NCI-H2196 treated with DMSO at 0.1 percent for 48 hours (cell line): ENCODE results near the gene RAD52.

Experiments used
- DNase-seq: peaks from one replicate; lab custom pipeline; 2025; ENCODE audit not compliant: unreplicated experiment; lab: John Stamatoyannopoulos, UW

Gene RAD52

GRCh38 chr12:916240-916639, 33.3 kb downstream of the RAD52 start:
- DNase-seq, result no peak

GRCh38 chr12:915090-915489, 34.4 kb downstream of the RAD52 start:
- no peak for DNase-seq

- DNase-seq, result no peak
Observed at GRCh38 chr12:913919-914698, 35.4 kb downstream of the RAD52 start.

- no peak for DNase-seq
Observed at GRCh38 chr12:912466-913235, 36.8 kb downstream of the RAD52 start.

DNA sequence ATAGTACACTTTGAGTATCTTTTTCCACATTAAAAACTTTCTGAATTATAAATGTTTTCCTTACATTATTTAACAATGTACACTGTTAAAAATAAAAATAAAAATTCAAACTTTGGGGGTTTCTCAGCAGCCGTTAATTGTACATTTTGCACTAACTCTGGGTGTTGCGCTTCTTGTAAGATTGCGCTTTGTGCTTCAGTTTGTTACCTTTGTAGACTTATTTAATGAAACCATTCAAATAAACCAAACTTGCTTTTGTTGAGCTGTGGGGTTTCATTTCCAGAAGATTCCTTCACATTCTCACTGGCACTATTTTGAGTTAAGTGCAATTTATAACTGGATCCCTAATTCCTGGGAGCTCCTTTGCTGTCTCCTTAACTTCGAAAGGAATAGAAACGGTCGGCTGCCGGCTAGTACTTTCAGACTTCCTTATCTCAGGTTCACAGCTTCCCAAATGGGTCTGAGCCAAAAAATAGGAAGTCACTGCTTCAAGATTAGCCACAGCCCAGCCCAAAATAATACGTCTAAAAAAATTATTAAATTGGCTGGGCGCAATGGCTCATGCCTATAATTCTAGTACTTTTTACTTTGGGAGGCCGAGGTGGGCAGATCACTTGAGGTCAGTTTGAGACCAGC, 38.2 kb downstream of the RAD52 start:
- DNase-seq, result no peak

- no peak for DNase-seq
Observed at GRCh38 chr12:910416-910815, 39.1 kb downstream of the RAD52 start.

- DNase-seq, result no peak
Observed at GRCh38 chr12:909861-910260, 39.6 kb downstream of the RAD52 start.

DNA sequence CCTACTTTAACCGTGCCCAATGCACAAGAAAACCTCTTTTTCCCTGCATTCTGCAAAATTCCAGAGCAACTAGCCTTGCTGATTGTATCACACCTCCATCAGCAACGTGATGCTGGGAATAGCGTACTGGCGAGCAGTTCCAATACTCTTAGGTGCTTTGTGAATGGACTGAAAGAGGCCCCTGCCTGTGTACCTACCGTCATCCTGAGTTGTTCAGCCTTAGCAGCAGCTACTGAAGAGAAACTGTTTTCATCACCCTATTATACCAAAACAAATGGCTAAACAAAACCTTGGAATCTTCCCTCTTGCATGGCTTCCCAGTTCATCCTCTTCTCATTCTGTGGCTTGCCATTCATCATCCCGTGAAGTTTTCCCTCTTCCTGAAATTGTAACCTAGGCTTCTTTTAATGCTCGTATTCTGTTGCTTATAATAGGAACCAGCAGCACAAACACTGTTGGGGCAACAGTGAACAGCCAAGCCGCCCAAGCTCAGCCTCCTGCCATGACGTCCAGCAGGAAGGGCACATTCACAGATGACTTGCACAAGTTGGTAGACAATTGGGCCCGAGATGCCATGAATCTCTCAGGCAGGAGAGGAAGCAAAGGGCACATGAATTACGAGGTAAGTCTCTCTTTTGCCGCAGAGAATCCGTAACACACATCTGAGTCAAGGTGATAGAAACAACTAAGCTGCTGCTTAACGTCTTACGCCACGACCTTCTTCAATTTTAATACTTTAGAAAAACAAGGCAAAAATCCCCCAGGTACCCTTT, 41.9 kb downstream of the RAD52 start:
- DNase-seq, result no peak

DNA sequence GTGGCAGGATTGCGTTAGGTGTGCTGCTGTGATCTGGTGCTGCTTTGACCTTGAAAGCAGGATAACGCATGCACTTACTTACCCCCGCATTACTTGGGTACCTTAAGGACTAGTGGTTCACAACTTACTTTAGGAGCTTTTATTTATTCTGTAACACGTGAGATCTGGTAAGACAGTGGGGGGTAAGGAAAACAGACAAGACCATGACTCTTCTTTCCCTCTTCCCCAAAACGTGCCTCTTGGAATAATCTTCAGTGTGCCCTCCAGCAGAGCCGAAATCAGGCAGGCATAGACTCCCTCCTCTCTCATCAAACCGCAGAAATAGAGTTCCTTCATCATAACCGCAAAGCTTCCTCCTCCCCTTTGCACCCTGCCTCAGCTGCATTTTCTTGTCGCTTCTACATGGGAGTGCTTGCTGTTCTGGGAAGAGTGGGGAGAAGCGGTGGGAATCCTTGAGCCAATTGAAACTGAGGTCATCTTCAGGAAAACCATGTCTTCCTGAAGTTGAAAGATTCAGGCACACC, 43.4 kb downstream of the RAD52 start:
- DNase-seq, result no peak

DNA sequence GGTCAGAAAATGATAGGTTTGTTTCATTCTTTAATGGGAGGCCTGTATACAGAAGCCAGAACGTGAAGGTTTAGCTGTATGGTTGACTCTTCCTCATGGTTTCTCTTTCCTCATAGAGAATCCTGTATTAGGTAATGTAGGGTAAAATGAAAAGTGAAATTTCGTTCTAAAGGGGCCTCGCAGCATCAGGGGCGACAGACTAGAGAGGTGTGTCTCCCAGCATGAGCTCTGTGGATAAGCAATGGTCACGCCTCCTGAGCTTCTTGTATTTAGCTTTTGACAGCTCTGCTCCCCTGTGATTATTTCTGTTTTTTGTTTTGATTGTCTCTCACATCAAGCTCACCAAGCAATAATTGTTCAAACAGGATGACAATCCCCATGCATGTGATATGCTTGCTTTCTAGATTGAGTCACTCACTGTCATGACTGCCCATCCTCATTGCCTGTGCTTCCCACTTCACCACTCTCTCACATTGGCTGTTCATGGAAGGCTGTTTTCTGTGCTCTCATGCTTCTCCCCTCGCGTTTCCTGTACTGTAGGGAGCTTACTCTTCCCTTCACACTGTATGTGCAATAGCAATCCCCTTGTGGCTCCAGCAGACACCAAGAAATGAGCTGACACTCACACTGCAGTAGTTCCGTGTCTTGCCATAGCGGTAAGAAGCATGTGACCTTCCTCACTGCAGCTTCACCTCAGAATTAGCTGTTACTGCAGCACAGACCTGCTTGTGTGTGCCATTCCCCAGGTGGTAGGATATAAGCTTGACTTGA, 44.0 kb downstream of the RAD52 start:
- DNase-seq, result no peak

GRCh38 chr12:904010-904414, 45.5 kb downstream of the RAD52 start:
- DNase-seq, result no peak

GRCh38 chr12:903055-903454, 46.4 kb downstream of the RAD52 start:
- no peak for DNase-seq

DNA sequence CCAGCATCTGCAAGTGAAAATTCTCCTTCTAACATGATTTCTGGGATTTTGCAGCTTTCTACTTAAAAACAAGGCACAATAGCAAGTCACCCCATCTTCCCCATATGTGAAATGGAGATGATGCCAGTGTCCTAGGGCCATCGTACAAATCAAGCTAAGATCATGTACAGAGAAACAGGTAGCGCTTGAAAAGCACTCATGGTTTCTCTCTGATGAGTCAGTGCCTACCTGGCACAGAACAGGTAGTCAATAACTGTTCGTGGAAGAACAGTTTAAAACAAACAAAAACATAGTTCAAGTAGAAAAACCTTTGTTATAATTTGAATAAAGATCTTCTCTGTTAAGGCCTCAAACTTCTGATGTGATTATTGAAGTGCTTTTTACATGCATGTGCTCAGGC, 46.9 kb downstream of the RAD52 start:
- DNase-seq, result no peak

DNA sequence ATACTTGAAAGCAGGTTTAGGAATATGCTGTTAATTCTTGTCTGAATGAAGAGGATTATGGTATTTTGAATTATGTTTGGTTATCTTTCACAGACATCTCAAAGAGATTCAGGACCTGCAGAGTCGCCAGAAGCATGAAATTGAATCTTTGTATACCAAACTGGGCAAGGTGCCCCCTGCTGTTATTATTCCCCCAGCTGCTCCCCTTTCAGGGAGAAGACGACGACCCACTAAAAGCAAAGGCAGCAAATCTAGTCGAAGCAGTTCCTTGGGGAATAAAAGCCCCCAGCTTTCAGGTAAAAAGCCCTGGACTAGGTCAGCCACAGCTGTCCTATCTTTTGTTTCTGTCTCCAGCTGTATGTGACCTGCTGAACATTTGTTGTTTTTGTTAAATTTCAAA, 52.1 kb downstream of the RAD52 start:
- DNase-seq, result no peak

- DNase-seq, result no peak
Observed at GRCh38 chr12:896031-896430, 53.5 kb downstream of the RAD52 start.

- DNase-seq, result no peak
Observed at GRCh38 chr12:894226-894625, 55.3 kb downstream of the RAD52 start.

DNA sequence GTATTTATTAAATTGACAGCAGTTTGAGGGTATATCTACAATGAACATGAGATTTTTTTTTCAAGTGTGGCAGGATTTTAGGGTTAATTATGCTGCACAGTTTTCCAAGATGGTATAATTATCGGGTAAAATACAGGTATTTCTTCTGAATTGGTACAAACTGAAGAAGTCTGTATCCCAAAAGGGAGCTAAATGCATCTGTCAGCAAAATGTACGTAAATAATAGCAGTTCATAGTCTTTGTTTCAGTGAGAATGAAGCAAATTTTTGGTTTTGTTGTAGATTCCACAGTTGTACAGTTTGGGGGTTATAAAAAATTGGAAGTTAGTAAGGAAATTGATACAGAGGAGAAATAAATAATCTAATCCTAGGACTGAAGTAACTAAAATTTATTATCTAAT, 63.3 kb downstream of the RAD52 start:
- DNase-seq, result no peak

DNA sequence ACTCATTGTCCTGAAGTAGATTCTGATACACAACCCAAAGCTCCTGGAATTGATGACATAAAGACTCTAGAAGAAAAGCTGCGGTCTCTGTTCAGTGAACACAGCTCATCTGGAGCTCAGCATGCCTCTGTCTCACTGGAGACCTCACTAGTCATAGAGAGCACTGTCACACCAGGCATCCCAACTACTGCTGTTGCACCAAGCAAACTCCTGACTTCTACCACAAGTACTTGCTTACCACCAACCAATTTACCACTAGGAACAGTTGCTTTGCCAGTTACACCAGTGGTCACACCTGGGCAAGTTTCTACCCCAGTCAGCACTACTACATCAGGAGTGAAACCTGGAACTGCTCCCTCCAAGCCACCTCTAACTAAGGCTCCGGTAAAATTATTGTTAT, 63.8 kb downstream of the RAD52 start:
- no peak for DNase-seq

- DNase-seq, result no peak
Observed at GRCh38 chr12:884746-885414, 64.6 kb downstream of the RAD52 start.

GRCh38 chr12:880656-881055, 68.8 kb downstream of the RAD52 start:
- no peak for DNase-seq
